KOPT-K1 (cell line): ENCODE data around the gene TGIF1.
A peak's percentile ranks its signal among the peaks of the same experiment; 100 is the strongest.
"Not testable (repeated sequence)": the region's sequence is repeated elsewhere in the genome, so short reads cannot be mapped to it uniquely, and the experiment has no call there.

ENCODE experiments used
- H3K27ac ChIP-seq: fragments of 200-600 bp; sonication (generic); 2 replicates; pipeline ENCODE4 v1.5.1; 2016; ENCODE audit warnings: antibody characterized with exemption, mild to moderate bottlenecking, low read depth, low read length; ENCODE audit not compliant: poor library complexity, severe bottlenecking
- H3K36me3 ChIP-seq: fragments of 200-600 bp; sonication (generic); 2 replicates; pipeline ENCODE4 v1.5.1; 2017; ENCODE audit warnings: antibody characterized with exemption, mild to moderate bottlenecking, low read length, moderate library complexity; ENCODE audit not compliant: insufficient read depth
- H3K9me3 ChIP-seq: fragments of 200-600 bp; sonication (generic); 2 replicates; pipeline ENCODE4 v1.5.1; 2017; ENCODE audit warnings: antibody characterized with exemption, low read length, mild to moderate bottlenecking; ENCODE audit not compliant: insufficient read depth, poor library complexity, severe bottlenecking

The TGIF1 gene

GRCh38 chr18:3450012-3450798 is at the start of gene TGIF1:
Gene TGIF1, plus strand, starts transcription at chr18:3450172. Its CDS starts 318 bp downstream, at chr18:3450490.
- Histone ChIP-seq H3K36me3 (no peaks in the 10 kb centered on the region), H3K27ac (peak within 1 kb of the TSS; percentile 78), H3K9me3 (no peaks in the 10 kb centered on the region)

DNA sequence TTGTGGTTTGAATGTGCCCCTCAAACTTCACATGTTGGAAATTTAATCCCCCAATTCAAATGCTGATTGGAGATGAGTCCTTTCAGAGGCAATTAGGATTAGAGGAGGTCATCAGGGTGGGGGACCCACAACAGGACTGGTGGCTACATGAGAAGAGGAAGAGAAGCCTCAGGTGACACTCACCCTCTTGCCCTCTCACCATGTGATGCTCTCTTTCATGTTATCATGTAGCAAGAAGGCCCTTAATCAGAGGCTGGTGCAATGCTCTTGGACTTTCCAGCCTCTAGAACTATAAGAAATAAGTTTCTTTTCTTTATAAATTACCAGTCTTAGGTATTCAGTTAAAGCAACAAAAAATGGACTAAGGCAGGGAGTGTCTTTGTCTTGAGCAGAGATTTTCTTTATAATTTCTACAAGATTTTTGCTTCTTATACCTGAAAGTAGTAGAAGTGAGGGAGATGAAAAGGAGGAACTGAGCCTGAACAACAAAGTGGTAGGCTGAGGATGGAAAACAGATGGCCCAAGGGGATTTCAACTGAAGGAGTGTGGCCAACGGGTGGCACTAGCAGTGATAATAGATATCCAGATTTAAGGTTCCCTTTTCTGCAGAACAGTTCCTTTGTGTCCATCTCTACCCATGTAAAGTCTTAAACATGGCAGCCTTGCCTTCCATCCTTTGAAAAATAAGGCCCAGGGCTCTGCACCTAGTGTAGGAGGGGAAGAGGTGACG is 49.2 kb upstream of the TGIF1 start:
- Histone ChIP-seq H3K36me3 (no peaks in the 10 kb centered on the region), H3K27ac (no peak overlapping the region), H3K9me3 (peaks cover 4% of the 10 kb centered on the region)

DNA sequence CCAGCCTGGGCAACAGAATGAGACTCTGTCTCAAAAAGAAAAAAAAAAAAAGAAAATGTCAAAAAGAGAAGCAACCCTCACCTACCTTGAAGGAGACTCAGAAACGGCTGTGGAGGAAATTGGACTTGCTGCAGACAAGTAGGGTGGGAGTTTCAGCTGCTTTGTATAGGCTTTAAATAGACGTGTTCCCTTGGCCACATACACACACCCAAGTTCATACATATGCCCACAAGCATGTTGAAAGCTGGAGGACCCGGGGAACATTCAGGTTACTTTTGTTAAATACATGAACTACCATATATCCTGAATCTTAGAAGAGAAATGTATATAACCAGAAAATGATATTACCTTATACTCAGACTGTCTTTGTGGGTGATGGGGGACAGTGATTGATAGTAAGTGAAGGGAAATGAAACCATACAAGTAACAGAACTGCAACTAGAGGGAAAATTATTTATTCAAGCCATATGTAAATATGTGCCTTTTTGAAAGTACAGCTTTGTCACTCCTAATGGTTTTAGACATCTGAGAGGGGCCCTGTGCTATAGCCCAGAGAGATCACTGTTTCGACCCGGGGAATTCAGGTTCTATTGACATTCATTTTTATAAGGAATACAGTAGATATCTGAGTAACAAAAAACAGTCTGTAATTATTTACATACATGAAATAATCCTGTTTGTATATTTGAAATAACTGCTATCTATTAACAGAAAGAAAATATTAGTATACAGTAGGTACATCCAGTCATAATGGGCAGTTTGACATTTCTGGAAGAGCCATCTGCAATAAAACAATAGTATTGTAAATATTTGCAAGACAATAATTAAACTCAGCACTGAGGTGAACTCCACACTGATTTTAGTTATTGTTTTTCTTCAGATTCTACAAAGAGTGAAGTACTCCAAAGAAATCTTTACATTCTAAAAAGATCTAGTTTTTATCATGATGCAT is 48.0 kb upstream of the TGIF1 start:
- no peaks in the 10 kb centered on the region for H3K36me3 ChIP-seq
- H3K27ac ChIP-seq: no peak overlapping the region
- H3K9me3 ChIP-seq: peaks cover 4% of the 10 kb centered on the region

DNA sequence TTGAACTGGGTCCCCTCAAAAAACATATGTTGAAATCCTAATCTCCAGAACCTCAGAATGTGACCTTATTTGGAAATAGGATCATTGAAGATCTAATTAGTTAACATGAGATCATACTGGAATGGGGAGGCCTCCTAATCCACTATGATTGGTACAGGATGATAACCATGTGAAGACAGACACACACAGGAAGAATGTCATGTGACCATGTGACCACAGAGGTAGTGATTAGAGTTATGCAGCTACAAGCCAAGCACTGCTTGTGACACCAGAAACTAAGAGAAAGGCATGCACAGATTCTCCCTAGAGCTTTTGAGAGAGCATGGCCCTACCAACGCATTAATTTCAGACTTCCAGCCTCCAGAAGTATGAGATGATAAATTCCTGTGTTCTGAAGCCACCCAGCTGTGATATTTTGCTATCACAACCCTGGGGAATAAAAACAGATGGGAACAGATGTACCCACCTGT is 47.0 kb upstream of the TGIF1 start:
- Histone ChIP-seq H3K9me3 (peaks cover 4% of the 10 kb centered on the region), H3K36me3 (no peaks in the 10 kb centered on the region), H3K27ac (no peak overlapping the region)

DNA sequence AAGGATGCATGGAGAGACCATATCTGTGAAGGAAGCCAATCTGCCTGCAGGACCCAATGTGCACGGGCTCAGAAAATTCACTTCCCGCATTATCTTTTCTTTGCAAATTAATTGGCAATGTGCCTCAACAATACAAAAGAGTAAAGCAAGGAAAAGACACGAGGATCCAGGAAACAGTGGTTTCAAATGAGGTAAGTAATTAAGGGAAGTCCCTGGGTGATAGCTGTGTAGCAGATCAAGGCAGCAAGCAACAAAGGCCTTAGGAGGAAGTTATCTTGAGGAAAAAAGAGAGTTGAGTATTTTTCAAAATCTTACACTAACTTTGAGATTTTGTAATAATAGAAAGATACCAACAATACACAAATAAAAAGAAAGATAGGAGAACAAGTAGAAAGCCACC is 44.3 kb upstream of the TGIF1 start:
- Histone ChIP-seq H3K27ac (no peak overlapping the region), H3K36me3 (no peaks in the 10 kb centered on the region), H3K9me3 (peaks cover 2% of the 10 kb centered on the region)

GRCh38 chr18:3408107-3408506 is 41.9 kb upstream of the TGIF1 start:
- H3K27ac ChIP-seq: no peak overlapping the region

GRCh38 chr18:3409811-3410210 is 40.2 kb upstream of the TGIF1 start:
- H3K27ac ChIP-seq: no peak overlapping the region
- H3K9me3 ChIP-seq: no peaks in the 10 kb centered on the region
- no peaks in the 10 kb centered on the region for H3K36me3 ChIP-seq

More at GRCh38 chr18:3408107-3408506, 41.9 kb upstream of the TGIF1 start:
- no peaks in the 10 kb centered on the region for H3K9me3 ChIP-seq
- H3K36me3 ChIP-seq: no peaks in the 10 kb centered on the region

DNA sequence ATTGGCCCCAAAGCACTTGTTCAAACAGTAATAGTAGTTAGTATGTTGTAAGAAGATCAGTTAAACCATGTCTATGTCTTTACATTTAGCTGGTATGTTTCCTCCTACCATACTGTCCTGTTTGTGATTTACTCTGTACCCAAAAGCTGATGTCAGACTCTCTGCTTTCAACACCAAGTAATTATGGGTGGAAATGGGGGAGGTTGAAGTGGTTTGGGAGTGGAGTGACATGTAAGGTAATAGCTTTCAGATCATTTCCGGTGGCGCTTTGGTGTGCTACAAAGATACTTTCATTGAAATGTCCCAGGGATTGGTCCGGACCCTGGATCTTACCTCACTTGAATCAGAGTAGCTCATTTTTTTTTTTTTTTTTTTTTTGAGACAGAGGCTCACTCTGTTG is 39.7 kb upstream of the TGIF1 start:
- Histone ChIP-seq H3K9me3 (no peaks in the 10 kb centered on the region), H3K27ac (no peak overlapping the region), H3K36me3 (no peaks in the 10 kb centered on the region)

DNA sequence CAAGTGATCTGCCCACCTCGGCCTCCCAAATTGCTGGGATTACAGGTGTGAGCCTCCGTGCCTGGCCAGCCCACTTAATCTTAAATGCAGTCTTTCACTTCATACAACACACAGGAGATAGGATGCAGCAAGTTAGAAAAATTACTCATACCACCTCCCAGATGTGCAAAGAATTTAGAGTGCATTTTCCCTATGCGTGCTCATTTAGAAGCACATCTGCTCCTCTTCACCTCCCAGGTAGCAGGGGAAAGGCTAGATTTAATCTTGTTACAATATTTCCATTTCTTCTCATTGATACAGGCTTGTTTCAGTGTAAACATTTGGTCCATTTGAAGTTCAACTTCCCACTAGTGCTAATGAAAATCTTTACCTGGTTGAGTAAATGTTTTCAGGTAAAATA is 39.1 kb upstream of the TGIF1 start:
- H3K27ac ChIP-seq, H3K36me3 ChIP-seq, H3K9me3 ChIP-seq: not testable (repeated sequence)

- Histone ChIP-seq H3K36me3 (no peaks in the 10 kb centered on the region), H3K27ac (no peak overlapping the region), H3K9me3 (no peaks in the 10 kb centered on the region)
Measured at GRCh38 chr18:3411327-3411726, 38.6 kb upstream of the TGIF1 start.

- H3K36me3 ChIP-seq: no peaks in the 10 kb centered on the region
- H3K27ac ChIP-seq: no peak overlapping the region
- H3K9me3 ChIP-seq: no peaks in the 10 kb centered on the region
Measured at GRCh38 chr18:3411854-3412268, 38.1 kb upstream of the TGIF1 start.

DNA sequence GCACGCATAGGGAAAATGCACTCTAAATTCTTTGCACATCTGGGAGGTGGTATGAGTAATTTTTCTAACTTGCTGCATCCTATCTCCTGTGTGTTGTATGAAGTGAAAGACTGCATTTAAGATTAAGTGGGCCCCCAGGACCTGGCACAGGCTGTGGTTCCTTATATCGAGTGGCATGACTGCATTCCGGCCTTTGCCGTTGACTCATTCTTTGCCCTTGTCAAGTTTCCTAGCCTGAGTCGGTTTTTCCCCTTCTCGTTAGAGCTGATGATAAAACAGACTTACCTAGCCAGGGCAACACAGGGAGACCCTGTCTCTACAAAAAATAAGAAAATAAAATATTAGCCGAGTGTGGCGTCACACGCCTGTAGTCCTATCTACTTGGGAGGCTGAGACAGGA is 37.4 kb upstream of the TGIF1 start:
- not testable (repeated sequence) for H3K9me3 ChIP-seq, H3K27ac ChIP-seq, H3K36me3 ChIP-seq

GRCh38 chr18:3415110-3415509 is 34.9 kb upstream of the TGIF1 start:
- no peak overlapping the region for H3K27ac ChIP-seq
- H3K36me3 ChIP-seq: no peaks in the 10 kb centered on the region

DNA sequence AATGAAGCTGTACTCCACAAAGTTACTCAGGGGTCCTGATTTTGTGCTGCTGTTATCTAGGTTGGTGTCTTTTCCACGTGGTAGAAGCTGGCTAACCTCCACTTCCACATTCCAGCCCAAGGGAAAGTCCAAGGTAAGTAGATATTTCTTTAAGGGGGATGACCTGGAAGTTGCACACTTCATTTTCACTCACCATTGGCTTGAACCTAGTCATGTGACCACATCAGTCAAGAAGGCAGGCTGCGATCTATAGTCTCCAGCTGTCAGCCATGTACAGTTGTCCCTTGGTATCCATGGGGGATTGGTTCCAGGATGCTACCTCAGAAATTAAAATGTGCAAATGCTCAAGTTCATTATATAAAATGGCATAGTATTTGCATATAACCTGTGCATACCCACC is 31.9 kb upstream of the TGIF1 start:
- H3K27ac ChIP-seq: no peak overlapping the region

More at GRCh38 chr18:3415110-3415509, 34.9 kb upstream of the TGIF1 start:
- no peaks in the 10 kb centered on the region for H3K9me3 ChIP-seq

GRCh38 chr18:3420919-3421279 is 29.1 kb upstream of the TGIF1 start:
- H3K27ac ChIP-seq: no peak overlapping the region
- no peaks in the 10 kb centered on the region for H3K36me3 ChIP-seq
- no peaks in the 10 kb centered on the region for H3K9me3 ChIP-seq

More for the DNA sequence above, 31.9 kb upstream of the TGIF1 start:
- no peaks in the 10 kb centered on the region for H3K36me3 ChIP-seq
- H3K9me3 ChIP-seq: no peaks in the 10 kb centered on the region
